Measurements from ENCODE around the gene RGS12. TPM values are rescaled to one million over a fixed set of nuclear protein-coding genes. Genes with fewer than 3 reads are reported as not detected.

The RGS12 gene
- total RNA-seq, 1 donor from 2014 or later: 107 TPM

- Mint-ChIP-seq H3K36me3 (ENCODE audit: unreplicated experiment) (peaks cover under 1% of the 10 kb centered on the region), H3K4me1 (ENCODE audit: low read depth, unreplicated experiment) (peaks cover 17% of the 10 kb centered on the region), H3K27me3 (ENCODE audit: unreplicated experiment) (peaks cover under 1% of the 10 kb centered on the region), H3K9me3 (ENCODE audit: unreplicated experiment) (no peaks in the 10 kb centered on the region), H3K27ac (ENCODE audit: unreplicated experiment) (no peak overlapping the region), H3K4me3 (ENCODE audit: unreplicated experiment) (no peak overlapping the region)
- DNase-seq: no peak
- TF ChIP-seq, protein P1, sequence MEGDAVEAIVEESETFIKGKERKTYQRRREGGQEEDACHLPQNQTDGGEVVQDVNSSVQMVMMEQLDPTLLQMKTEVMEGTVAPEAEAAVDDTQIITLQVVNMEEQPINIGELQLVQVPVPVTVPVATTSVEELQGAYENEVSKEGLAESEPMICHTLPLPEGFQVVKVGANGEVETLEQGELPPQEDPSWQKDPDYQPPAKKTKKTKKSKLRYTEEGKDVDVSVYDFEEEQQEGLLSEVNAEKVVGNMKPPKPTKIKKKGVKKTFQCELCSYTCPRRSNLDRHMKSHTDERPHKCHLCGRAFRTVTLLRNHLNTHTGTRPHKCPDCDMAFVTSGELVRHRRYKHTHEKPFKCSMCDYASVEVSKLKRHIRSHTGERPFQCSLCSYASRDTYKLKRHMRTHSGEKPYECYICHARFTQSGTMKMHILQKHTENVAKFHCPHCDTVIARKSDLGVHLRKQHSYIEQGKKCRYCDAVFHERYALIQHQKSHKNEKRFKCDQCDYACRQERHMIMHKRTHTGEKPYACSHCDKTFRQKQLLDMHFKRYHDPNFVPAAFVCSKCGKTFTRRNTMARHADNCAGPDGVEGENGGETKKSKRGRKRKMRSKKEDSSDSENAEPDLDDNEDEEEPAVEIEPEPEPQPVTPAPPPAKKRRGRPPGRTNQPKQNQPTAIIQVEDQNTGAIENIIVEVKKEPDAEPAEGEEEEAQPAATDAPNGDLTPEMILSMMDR (IDR thresholded peaks at IDR 0.05; ENCODE audit: partially characterized antibody, unreplicated experiment): no peak
Observed at GRCh38 chr4:3331511-3332394, 38.9 kb downstream of the RGS12 start.

- Mint-ChIP-seq H3K27me3 (ENCODE audit: unreplicated experiment) (peaks cover 3% of the 10 kb centered on the region), H3K4me1 (ENCODE audit: low read depth, unreplicated experiment) (peaks cover 17% of the 10 kb centered on the region), H3K4me3 (ENCODE audit: unreplicated experiment) (no peak overlapping the region), H3K36me3 (ENCODE audit: unreplicated experiment) (peaks cover 8% of the 10 kb centered on the region), H3K9me3 (ENCODE audit: unreplicated experiment) (peaks cover 2% of the 10 kb centered on the region), H3K27ac (ENCODE audit: unreplicated experiment) (no peak overlapping the region)
- TF ChIP-seq, protein P1 (IDR thresholded peaks at IDR 0.05; ENCODE audit: partially characterized antibody, unreplicated experiment): no peak
- no peak for DNase-seq
Observed at GRCh38 chr4:3332498-3332897, 39.7 kb downstream of the RGS12 start.

DNA sequence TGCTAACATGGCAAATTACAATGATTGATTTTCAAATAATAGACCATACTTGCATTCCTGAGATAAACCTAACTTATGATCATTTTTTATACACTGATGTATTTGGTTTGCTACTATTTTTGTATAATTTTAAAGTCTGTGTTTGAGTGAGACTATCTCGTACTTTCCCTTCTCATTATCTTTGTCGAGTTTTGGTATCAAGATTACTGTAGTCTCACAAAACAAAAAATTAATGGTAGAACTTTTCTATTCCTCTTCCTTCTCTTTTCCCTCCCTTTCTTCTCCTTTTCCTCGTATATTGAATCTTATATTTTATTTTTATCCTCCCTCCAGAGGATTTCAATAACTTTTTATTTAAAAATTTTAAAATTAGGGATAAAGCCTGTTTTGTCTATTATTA is 41.5 kb downstream of the RGS12 start:
- no peak overlapping the region for H3K27ac Mint-ChIP-seq (ENCODE audit: unreplicated experiment)
- peaks cover 18% of the 10 kb centered on the region for H3K4me1 Mint-ChIP-seq (ENCODE audit: low read depth, unreplicated experiment)
- TF ChIP-seq, protein P1 (IDR thresholded peaks at IDR 0.05; ENCODE audit: partially characterized antibody, unreplicated experiment): no peak
- peaks cover 5% of the 10 kb centered on the region for H3K9me3 Mint-ChIP-seq (ENCODE audit: unreplicated experiment)
- DNase-seq: no peak
- H3K4me3 Mint-ChIP-seq (ENCODE audit: unreplicated experiment): no peak overlapping the region
- H3K36me3 Mint-ChIP-seq (ENCODE audit: unreplicated experiment): peaks cover 9% of the 10 kb centered on the region
- peaks cover 3% of the 10 kb centered on the region for H3K27me3 Mint-ChIP-seq (ENCODE audit: unreplicated experiment)

GRCh38 chr4:3335385-3335784 is 42.6 kb downstream of the RGS12 start:
- Mint-ChIP-seq H3K27ac (ENCODE audit: unreplicated experiment) (no peak overlapping the region), H3K27me3 (ENCODE audit: unreplicated experiment) (peaks cover 8% of the 10 kb centered on the region), H3K36me3 (ENCODE audit: unreplicated experiment) (peaks cover 9% of the 10 kb centered on the region), H3K9me3 (ENCODE audit: unreplicated experiment) (peaks cover 10% of the 10 kb centered on the region), H3K4me3 (ENCODE audit: unreplicated experiment) (no peak overlapping the region), H3K4me1 (ENCODE audit: low read depth, unreplicated experiment) (peaks cover 28% of the 10 kb centered on the region)
- peak; percentile 60 for DNase-seq
- TF ChIP-seq, protein P1 (IDR thresholded peaks at IDR 0.05; ENCODE audit: partially characterized antibody, unreplicated experiment): no peak

- peaks cover 26% of the 10 kb centered on the region for H3K4me1 Mint-ChIP-seq (ENCODE audit: low read depth, unreplicated experiment)
- TF ChIP-seq, protein P1 (IDR thresholded peaks at IDR 0.05; ENCODE audit: partially characterized antibody, unreplicated experiment): no peak
- H3K4me3 Mint-ChIP-seq (ENCODE audit: unreplicated experiment): no peak overlapping the region
- H3K9me3 Mint-ChIP-seq (ENCODE audit: unreplicated experiment): peaks cover 10% of the 10 kb centered on the region
- H3K36me3 Mint-ChIP-seq (ENCODE audit: unreplicated experiment): peaks cover 9% of the 10 kb centered on the region
- H3K27me3 Mint-ChIP-seq (ENCODE audit: unreplicated experiment): peaks cover 8% of the 10 kb centered on the region
- no peak overlapping the region for H3K27ac Mint-ChIP-seq (ENCODE audit: unreplicated experiment)
- no peak for DNase-seq
Observed at GRCh38 chr4:3335982-3336381, 43.2 kb downstream of the RGS12 start.
